ENCODE results near the gene PHLPP1.
A peak's percentile ranks its signal among the peaks of the same experiment; 100 is the strongest.
"Not testable (repeated sequence)": the region's sequence is repeated elsewhere in the genome, so short reads cannot be mapped to it uniquely, and the experiment has no call there.

Gene PHLPP1

GRCh38 chr18:62715436-62715758, at the start of gene PHLPP1:
TSS of gene PHLPP1 (plus strand) at chr18:62715541. CDS start at chr18:62715684, 143 bp downstream.
- DNase-seq, result no peak

GRCh38 chr18:62669225-62669624, 46.1 kb upstream of the PHLPP1 start:
- no peak for DNase-seq

DNA sequence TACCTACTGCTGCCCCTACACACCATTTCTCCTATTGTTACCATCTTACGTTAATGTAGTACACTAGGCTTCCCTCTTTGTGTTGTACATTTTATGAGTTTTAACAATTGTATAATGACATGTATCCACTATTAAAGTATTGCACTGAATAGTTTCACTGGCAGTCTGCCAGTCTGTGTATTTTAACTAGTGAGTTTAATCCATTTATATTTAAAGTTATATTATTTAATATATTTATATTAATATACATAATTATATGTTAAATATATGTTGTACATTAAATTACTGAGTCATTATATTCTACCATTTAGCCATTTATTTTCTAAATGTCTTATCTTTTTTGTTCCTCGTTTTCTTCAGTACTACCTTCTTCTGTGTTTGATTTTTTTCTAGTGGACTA, 44.8 kb upstream of the PHLPP1 start:
- no peak for DNase-seq

DNA sequence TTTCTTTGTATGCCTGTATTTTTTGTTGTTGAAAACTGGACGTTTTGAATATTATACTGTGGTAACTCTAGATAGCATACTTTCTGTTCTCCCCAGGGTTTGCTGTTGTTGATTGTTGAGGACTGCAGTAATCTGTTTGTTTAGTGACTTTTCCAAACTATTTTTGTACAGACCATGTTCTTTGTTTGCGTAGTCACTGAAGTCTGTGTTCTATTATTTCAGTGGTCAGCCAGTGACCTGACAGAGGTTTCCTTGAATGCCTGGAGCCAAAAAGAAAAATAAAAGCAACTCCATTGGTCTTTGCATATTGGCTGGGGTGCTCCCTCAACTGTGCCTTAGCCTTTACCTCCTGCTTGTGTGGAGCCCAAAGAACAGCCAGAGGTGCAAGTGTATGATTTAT, 42.7 kb upstream of the PHLPP1 start:
- no peak for DNase-seq

DNA sequence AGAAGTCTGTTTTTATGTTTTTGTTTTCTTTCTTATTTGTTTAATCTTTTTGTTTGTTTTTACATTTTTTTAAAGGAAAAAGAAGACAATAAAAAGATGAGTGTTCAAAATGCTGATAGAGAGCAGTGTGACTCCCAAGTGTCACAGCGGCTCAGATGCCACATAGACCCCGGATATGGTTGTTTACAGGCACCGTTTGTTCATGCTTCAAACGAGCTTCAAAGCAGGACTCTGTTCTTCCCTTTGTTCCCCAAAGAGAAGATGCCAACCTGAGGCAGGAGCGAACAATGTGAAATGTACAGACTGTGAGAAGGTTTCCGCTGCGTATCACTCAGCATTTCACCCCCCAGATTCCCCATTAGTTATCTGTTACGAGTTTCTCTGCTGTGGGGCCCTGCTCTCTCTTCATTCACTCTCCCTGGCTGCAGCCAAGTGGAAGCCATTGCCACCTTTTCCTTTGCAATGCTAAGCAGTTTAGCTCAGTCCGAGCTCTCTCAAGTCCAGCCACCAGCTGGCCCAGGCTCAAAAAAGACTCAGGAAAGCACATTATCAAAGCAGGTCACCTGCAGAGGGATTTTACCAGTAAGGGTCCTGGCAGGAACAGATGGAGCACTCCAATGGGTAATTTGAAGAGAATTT, 36.4 kb upstream of the PHLPP1 start:
- no peak for DNase-seq

DNA sequence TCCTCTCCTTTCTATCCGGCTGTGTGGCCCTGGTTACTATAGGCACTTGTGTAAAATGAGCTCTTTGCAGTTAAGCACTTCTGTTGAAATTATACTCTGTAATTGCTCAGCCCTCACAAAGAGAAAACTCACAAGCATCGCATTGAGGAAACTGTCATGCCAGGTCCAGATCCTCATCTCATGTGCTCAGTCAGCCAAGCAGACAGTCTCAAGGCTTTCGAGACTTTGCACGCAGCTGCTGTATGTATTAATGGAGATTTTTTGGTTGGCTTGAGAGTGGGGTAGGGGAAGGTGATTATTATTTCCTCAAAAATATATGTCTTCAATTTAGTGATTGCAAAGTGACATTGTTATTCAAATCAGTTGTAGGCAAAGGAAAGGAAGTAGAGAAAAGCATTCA, 33.0 kb upstream of the PHLPP1 start:
- DNase-seq, result no peak

GRCh38 chr18:62683935-62684334, 31.4 kb upstream of the PHLPP1 start:
- DNase-seq, result no peak

DNA sequence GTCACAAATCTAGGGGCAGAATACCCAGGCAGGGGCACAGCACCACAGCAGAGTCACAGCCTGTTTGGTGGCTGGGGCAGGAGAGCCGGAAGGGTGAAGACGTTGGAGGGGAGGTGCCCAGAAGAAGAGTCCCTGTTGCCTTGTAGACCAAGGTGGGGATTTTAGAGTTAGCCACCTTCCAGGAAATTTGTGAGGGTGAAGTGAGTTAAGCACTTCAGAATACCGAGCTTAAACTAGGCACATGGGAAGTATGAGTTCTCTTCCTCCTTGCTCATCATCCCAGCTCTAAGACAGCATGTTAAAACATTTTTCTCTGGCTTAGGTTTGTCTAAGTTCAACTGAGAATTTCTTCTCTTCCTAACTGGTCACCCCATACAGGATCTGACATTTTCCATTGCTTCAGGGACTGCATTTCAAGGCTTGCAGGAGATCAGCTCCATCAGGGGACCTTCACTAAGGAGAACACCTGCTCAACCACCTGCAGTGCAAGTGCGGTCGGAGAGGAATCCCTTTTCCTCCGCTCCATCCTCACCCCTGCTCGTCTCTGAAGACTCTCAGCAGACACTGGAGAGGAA, 26.5 kb upstream of the PHLPP1 start:
- no peak for DNase-seq

- no peak for DNase-seq
Measured at GRCh38 chr18:62690236-62690815, 25.0 kb upstream of the PHLPP1 start.

DNA sequence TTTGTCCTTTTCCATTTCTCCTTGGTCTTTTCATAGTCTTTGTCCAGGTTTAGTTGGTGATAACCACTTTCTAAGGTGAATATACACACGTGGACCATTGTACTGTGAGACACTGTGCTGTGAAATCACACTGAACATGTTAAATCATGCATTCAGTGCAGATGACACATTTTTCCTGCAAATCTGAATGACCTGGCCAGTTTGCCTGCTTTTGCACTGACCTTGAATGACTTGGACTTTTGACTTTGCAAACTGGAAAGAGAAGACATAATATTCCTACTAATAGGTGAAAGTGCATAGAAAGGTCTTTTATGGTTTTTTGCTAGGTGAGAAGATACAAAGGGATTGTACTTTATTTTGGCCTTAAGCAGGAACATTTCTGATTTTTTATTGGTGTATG, 21.7 kb upstream of the PHLPP1 start:
- no peak for DNase-seq

GRCh38 chr18:62697636-62698035, 17.7 kb upstream of the PHLPP1 start:
- DNase-seq, result no peak

DNA sequence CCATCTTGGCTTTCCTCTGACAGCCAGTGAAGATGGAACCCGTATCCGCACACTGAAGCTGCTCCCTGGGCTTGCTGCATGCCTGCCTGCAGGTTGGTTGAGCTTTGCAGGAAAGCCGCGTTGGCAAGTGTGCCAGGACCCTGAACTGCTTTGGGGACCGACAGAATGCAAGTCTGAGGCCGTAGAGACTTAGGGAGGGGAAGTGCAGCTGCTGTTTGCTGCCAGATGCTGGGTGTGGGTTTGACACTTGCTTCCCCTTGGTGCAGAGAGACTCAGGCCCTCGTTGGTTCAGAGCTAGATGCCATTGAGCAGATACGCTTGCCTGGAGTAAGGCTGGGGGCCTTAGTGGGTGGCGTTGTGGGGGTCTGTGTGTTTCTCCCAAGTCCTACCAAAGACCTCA, 13.1 kb upstream of the PHLPP1 start:
- no peak for DNase-seq

DNA sequence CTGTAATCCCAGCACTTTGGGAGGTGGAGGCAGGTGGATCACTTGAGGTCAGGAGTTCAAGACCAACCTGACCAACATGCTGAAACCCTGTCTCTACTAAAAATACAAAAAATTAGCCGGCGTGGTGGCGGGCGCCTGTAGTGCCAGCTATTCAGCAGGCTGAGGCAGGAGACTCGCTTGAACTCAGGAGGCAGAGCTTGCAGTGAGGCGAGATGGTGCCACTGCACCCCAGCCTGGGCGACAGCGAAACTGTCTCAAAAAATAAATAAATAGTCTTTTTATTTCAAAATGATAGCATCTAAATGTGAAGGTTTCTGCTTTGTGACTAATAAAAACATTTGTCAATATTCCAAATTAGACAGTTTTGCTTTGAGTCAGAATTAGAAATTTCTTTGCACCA, 8.5 kb upstream of the PHLPP1 start:
- not testable (repeated sequence) for DNase-seq

- DNase-seq, result not testable (repeated sequence)
Measured at GRCh38 chr18:62709908-62710307, 5.4 kb upstream of the PHLPP1 start.

- DNase-seq, result peak; percentile 83
Measured at GRCh38 chr18:62710417-62710816, 4.9 kb upstream of the PHLPP1 start.

DNA sequence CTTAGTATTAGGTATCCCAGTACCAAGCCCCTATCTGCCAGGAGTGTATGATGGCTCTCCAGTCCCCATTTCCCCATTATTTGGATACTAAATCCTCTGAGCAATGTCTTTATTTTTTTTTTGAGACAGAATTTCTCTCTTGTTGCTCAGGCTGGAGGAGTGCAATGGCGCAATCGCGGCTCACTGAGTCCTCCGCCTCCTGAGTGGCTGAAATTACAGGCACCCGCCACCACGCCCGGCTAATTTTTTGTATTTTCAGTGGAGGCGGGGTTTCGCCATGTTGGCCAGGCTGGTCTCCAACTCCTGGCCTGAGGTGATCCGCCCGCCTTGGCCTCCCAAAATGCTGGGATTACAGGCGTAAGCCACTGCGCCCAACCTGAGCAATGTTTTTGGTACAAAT, 3.6 kb upstream of the PHLPP1 start:
- no peak for DNase-seq

DNA sequence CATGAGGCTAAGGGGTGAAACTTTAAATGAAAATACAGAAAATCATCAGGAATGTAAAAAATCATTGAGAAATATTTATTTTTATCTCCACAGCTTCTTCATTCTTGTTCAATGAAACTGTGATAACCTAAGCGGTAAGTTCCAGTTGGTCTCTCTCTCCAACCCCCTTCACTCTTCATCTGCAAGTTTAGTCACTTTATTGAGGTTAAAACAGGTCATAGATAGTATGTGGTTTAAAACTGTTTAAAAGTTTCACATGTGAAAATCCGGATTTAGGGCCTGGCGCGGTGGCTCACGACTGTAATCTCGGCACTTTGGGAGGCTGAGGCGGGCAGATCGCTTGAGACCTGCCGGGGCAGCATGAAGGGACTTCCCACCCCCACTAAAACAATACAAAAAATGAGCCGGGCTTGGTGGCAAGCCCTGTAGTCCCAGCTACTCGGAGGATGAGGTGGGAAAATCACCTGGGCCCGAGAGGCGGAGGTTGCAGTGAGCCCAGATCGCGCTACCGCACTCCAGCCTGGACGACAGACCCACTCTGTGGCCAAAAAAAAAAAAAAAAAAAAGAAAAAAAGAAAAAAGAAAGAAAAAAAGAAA, 1.6 kb upstream of the PHLPP1 start:
- DNase-seq, result no peak

- DNase-seq, result peak; percentile 96
Measured at GRCh38 chr18:62714671-62715435, 488 bp upstream of the PHLPP1 start.

- DNase-seq, result no peak
Measured at GRCh38 chr18:62715759-62716615, 646 bp downstream of the PHLPP1 start.

- no peak for DNase-seq
Measured at GRCh38 chr18:62716619-62717168, 1.4 kb downstream of the PHLPP1 start.

DNA sequence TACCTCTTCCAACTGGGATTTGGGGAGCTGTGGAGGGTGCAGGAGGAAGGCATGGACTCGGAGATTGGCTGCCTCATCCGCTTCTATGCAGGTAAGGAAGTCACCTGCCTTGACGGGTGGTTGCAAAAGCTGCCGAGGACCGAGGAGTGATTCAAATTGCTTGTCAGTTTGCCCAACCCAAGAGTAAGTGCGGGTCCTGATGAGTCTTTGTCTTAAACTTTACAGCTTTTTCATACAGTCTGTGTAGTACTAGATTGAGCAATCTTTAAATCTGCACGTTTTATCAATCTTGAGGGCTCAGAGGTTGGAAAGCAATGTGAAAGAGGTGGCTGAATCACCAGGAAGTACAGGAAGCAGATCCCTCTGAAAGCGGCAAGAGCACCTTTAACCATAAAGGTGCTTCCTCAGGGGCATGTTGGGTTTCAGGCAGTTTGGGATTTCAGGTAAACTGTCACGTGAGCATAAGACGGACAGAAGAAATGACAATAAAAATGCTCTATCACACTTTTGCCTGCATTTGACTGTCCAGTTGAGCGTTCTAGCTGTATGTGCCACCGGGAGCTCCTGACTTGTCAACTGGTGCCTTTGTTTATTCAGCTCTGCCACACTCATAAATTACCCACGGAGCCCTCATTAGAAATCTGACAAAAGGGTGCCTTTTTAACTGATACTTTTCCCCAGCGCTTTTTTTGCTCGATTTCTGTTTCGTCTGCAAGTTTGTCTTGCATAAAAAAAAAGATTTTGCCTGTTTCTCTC, 2.0 kb downstream of the PHLPP1 start:
- DNase-seq, result no peak
